Activated naive CD8-positive, alpha-beta T cell treated with anti-CD3 and anti-CD28 coated beads, Interleukin-2, amount 50 U/mL, for 24 hours (primary cell): ENCODE data around the gene STC2.
"Not testable (repeated sequence)": the region's sequence is repeated elsewhere in the genome, so short reads cannot be mapped to it uniquely, and the experiment has no call there.

Experiments used
- ATAC-seq: fragments of 150-1000 bp; cut with Tn5 transposase; one replicate; pipeline ENCODE4 v1.10.0; 2021
- DNase-seq: peaks from one replicate; pipeline ENCODE4 v3.0.0; 2021
- H3K27ac Mint-ChIP-seq: one replicate; pipeline ENCODE4 v1.8.0; 2021; ENCODE audit warnings: mild to moderate bottlenecking, mixed read lengths
- H3K27me3 Mint-ChIP-seq: one replicate; pipeline ENCODE4 v1.8.0; 2021; ENCODE audit warnings: mixed read lengths
- H3K36me3 Mint-ChIP-seq: one replicate; pipeline ENCODE4 v1.8.0; 2021; ENCODE audit warnings: low read depth, mixed read lengths
- H3K4me1 Mint-ChIP-seq: one replicate; pipeline ENCODE4 v1.8.0; 2021; ENCODE audit warnings: mixed read lengths
- H3K4me3 Mint-ChIP-seq: one replicate; pipeline ENCODE4 v1.8.0; 2021; ENCODE audit warnings: mild to moderate bottlenecking, moderate library complexity, mixed read lengths
- H3K9me3 Mint-ChIP-seq: one replicate; pipeline ENCODE4 v1.8.0; 2021; ENCODE audit warnings: mixed read lengths

STC2 gene

GRCh38 chr5:173327948-173328843 is at the start of gene STC2:
TSS of gene STC2 (minus strand) at chr5:173328414. CDS start at chr5:173328193, 221 bp downstream.
- Mint-ChIP-seq H3K36me3 (peaks cover 36% of the 10 kb centered on the region), H3K4me1 (peaks cover 48% of the 10 kb centered on the region), H3K4me3 (peak within 1 kb of the TSS; percentile 91), H3K9me3 (peaks cover 5% of the 10 kb centered on the region), H3K27ac (peak within 1 kb of the TSS; percentile 94), H3K27me3 (peaks cover 68% of the 10 kb centered on the region)
- peak; percentile 81 for DNase-seq
- peak; percentile 51 for ATAC-seq

- no peak for ATAC-seq
- no peak overlapping the region for H3K4me3 Mint-ChIP-seq
- H3K9me3 Mint-ChIP-seq = peaks cover 11% of the 10 kb centered on the region
- DNase-seq = no peak
- no peak overlapping the region for H3K27ac Mint-ChIP-seq
- peaks cover 13% of the 10 kb centered on the region for H3K27me3 Mint-ChIP-seq
- H3K4me1 Mint-ChIP-seq = no peaks in the 10 kb centered on the region
- H3K36me3 Mint-ChIP-seq = no peaks in the 10 kb centered on the region
These were observed 43.2 kb upstream of the STC2 start for GRCh38 chr5:173371400-173371799.

GRCh38 chr5:173363406-173363805 is 35.2 kb upstream of the STC2 start:
- DNase-seq, ATAC-seq, H3K4me1 Mint-ChIP-seq, H3K27ac Mint-ChIP-seq, H3K36me3 Mint-ChIP-seq, H3K4me3 Mint-ChIP-seq: not testable (repeated sequence)
- peaks cover 12% of the 10 kb centered on the region for H3K9me3 Mint-ChIP-seq
- H3K27me3 Mint-ChIP-seq = peaks cover 12% of the 10 kb centered on the region

- ATAC-seq (no peak), DNase-seq (no peak)
- no peak overlapping the region for H3K27ac Mint-ChIP-seq
- peaks cover 11% of the 10 kb centered on the region for H3K27me3 Mint-ChIP-seq
- no peaks in the 10 kb centered on the region for H3K9me3 Mint-ChIP-seq
- H3K4me1 Mint-ChIP-seq = no peaks in the 10 kb centered on the region
- H3K36me3 Mint-ChIP-seq = no peaks in the 10 kb centered on the region
- H3K4me3 Mint-ChIP-seq = no peak overlapping the region
These were observed 27.3 kb upstream of the STC2 start for GRCh38 chr5:173355561-173355960.

- Mint-ChIP-seq H3K9me3 (no peaks in the 10 kb centered on the region), H3K4me3 (no peak overlapping the region), H3K27ac (no peak overlapping the region), H3K27me3 (peaks cover 12% of the 10 kb centered on the region), H3K36me3 (no peaks in the 10 kb centered on the region), H3K4me1 (no peaks in the 10 kb centered on the region)
- ATAC-seq (no peak), DNase-seq (no peak)
These were observed 26.4 kb upstream of the STC2 start for GRCh38 chr5:173354645-173355044.

- Mint-ChIP-seq H3K4me3 (no peak overlapping the region), H3K4me1 (no peaks in the 10 kb centered on the region), H3K27ac (no peak overlapping the region), H3K36me3 (no peaks in the 10 kb centered on the region), H3K27me3 (peaks cover 9% of the 10 kb centered on the region), H3K9me3 (no peaks in the 10 kb centered on the region)
- DNase-seq (no peak), ATAC-seq (no peak)
These were observed 24.4 kb upstream of the STC2 start for GRCh38 chr5:173352366-173353349.

GRCh38 chr5:173342813-173343755 is 14.9 kb upstream of the STC2 start:
- Mint-ChIP-seq H3K27ac (no peak overlapping the region), H3K4me1 (no peaks in the 10 kb centered on the region), H3K9me3 (no peaks in the 10 kb centered on the region), H3K27me3 (peaks cover 13% of the 10 kb centered on the region), H3K36me3 (no peaks in the 10 kb centered on the region), H3K4me3 (no peak overlapping the region)
- no peak for ATAC-seq
- DNase-seq = no peak

- DNase-seq (no peak), ATAC-seq (peak; percentile 34)
- Mint-ChIP-seq H3K9me3 (no peaks in the 10 kb centered on the region), H3K27ac (no peak overlapping the region), H3K4me3 (no peak overlapping the region), H3K36me3 (no peaks in the 10 kb centered on the region), H3K27me3 (peaks cover 14% of the 10 kb centered on the region), H3K4me1 (no peaks in the 10 kb centered on the region)
These were observed 13.8 kb upstream of the STC2 start for GRCh38 chr5:173341961-173342430.

GRCh38 chr5:173340984-173341383 is 12.8 kb upstream of the STC2 start:
- peaks cover 22% of the 10 kb centered on the region for H3K27me3 Mint-ChIP-seq
- no peak for DNase-seq
- no peaks in the 10 kb centered on the region for H3K36me3 Mint-ChIP-seq
- no peaks in the 10 kb centered on the region for H3K9me3 Mint-ChIP-seq
- no peak for ATAC-seq
- no peak overlapping the region for H3K4me3 Mint-ChIP-seq
- no peak overlapping the region for H3K27ac Mint-ChIP-seq
- no peaks in the 10 kb centered on the region for H3K4me1 Mint-ChIP-seq

- peaks cover 28% of the 10 kb centered on the region for H3K27me3 Mint-ChIP-seq
- H3K27ac Mint-ChIP-seq = no peak overlapping the region
- no peaks in the 10 kb centered on the region for H3K9me3 Mint-ChIP-seq
- no peak overlapping the region for H3K4me3 Mint-ChIP-seq
- ATAC-seq = no peak
- H3K36me3 Mint-ChIP-seq = no peaks in the 10 kb centered on the region
- DNase-seq = no peak
- no peaks in the 10 kb centered on the region for H3K4me1 Mint-ChIP-seq
These were observed 12.2 kb upstream of the STC2 start for GRCh38 chr5:173340451-173340850.

- H3K9me3 Mint-ChIP-seq = no peaks in the 10 kb centered on the region
- no peak overlapping the region for H3K27ac Mint-ChIP-seq
- DNase-seq = no peak
- no peaks in the 10 kb centered on the region for H3K4me1 Mint-ChIP-seq
- peaks cover 28% of the 10 kb centered on the region for H3K27me3 Mint-ChIP-seq
- H3K36me3 Mint-ChIP-seq = no peaks in the 10 kb centered on the region
- H3K4me3 Mint-ChIP-seq = no peak overlapping the region
- no peak for ATAC-seq
These were observed 11.1 kb upstream of the STC2 start for GRCh38 chr5:173339286-173339685.

GRCh38 chr5:173338380-173339015 is 10.3 kb upstream of the STC2 start:
- ATAC-seq (no peak), DNase-seq (no peak)
- no peak overlapping the region for H3K4me3 Mint-ChIP-seq
- H3K27me3 Mint-ChIP-seq = peaks cover 33% of the 10 kb centered on the region
- no peak overlapping the region for H3K27ac Mint-ChIP-seq
- H3K9me3 Mint-ChIP-seq = no peaks in the 10 kb centered on the region
- no peaks in the 10 kb centered on the region for H3K4me1 Mint-ChIP-seq
- no peaks in the 10 kb centered on the region for H3K36me3 Mint-ChIP-seq

GRCh38 chr5:173334808-173335207 is 6.6 kb upstream of the STC2 start:
- H3K4me1 Mint-ChIP-seq = peaks cover 10% of the 10 kb centered on the region
- no peak overlapping the region for H3K27ac Mint-ChIP-seq
- peaks cover 42% of the 10 kb centered on the region for H3K27me3 Mint-ChIP-seq

More at GRCh38 chr5:173334808-173335207, 6.6 kb upstream of the STC2 start:
- ATAC-seq (no peak), DNase-seq (no peak)
- Mint-ChIP-seq H3K9me3 (peaks cover 5% of the 10 kb centered on the region), H3K36me3 (no peaks in the 10 kb centered on the region), H3K4me3 (no peak overlapping the region)
